IMR-90 (cell line): ENCODE data around the gene ME2.

Experiments used
- BHLHE40 ChIP-seq: fragments of 150-350 bp; IDR thresholded peaks from 2 replicates; pipeline ENCODE4 v1.6.1; 2016; ENCODE audit warnings: mild to moderate bottlenecking, low read depth, low read length
- CEBPB ChIP-seq: IDR thresholded peaks from 2 replicates; pipeline ENCODE4 v1.6.1; 2012; ENCODE audit warnings: low read depth, low read length, improper control_type of control experiment
- CHD1 ChIP-seq: IDR thresholded peaks from 2 replicates; pipeline ENCODE4 v1.6.1; 2012; ENCODE audit warnings: low read depth, low read length, improper control_type of control experiment
- CTCF ChIP-seq: conservative IDR thresholded peaks from 2 replicates; pipeline ENCODE4 v1.5.1; 2012; ENCODE audit warnings: mild to moderate bottlenecking, low read depth, low read length, improper control_type of control experiment
- FOS ChIP-seq: fragments of 150-350 bp; IDR thresholded peaks from 2 replicates; pipeline ENCODE4 v1.6.1; 2016; ENCODE audit warnings: low read depth, low read length
- POLR2A ChIP-seq: IDR thresholded peaks from 2 replicates; pipeline ENCODE4 v1.6.1; 2012; ENCODE audit warnings: mild to moderate bottlenecking, low read depth, low read length
- RAD21 ChIP-seq: IDR thresholded peaks from 2 replicates; pipeline ENCODE4 v1.6.1; 2012; ENCODE audit warnings: low read length, improper control_type of control experiment
- RFX5 ChIP-seq: IDR thresholded peaks from 2 replicates; pipeline ENCODE4 v1.8.0; 2012; ENCODE audit warnings: low read depth, mild to moderate bottlenecking, low read length, moderate library complexity
- SMC3 ChIP-seq: fragments of 150-350 bp; IDR thresholded peaks from 2 replicates; pipeline ENCODE4 v1.6.1; 2016; ENCODE audit warnings: low read depth, mild to moderate bottlenecking, antibody characterized with exemption, low read length, moderate library complexity
- USF2 ChIP-seq: fragments of 150-350 bp; IDR thresholded peaks from 2 replicates; pipeline ENCODE4 v1.6.1; 2017; ENCODE audit warnings: mild to moderate bottlenecking, antibody characterized with exemption, low read length, low read depth

- TF ChIP-seq CTCF (no peak), RAD21 (no peak), CHD1 (no peak), RFX5 (no peak), POLR2A (no peak), FOS (no peak), SMC3 (no peak), USF2 (no peak), BHLHE40 (no peak), CEBPB (no peak)
Measured at GRCh38 chr18:50924372-50924771, 45.5 kb downstream of the ME2 start.
